SK-N-SH (cell line): Measurements from ENCODE around the gene SPRN.

ENCODE experiments used
- CTCF ChIP-seq: fragments of 200-600 bp; sonication (generic); IDR thresholded peaks from 2 replicates; pipeline ENCODE4 v1.6.1; 2017; ENCODE audit warnings: antibody characterized with exemption, mild to moderate bottlenecking, moderate library complexity
- EP300 ChIP-seq, 2 experiments: IDR thresholded peaks; 2 replicates each; pipeline versions ENCODE4 v1.4.0 to v1.6.1; 2012; ENCODE audit warnings: borderline replicate concordance in 1 of 2, low read depth in 1 of 2, low read length in 1 of 2
- MAX ChIP-seq: IDR thresholded peaks from 2 replicates; pipeline ENCODE4 v1.4.0; 2012; ENCODE audit warnings: low read depth
- NRF1 ChIP-seq: IDR thresholded peaks from 2 replicates; pipeline ENCODE4 v1.6.1; 2012; ENCODE audit warnings: low read depth, mild to moderate bottlenecking, low read length
- RFX5 ChIP-seq: IDR thresholded peaks from 2 replicates; pipeline ENCODE4 v1.6.1; 2012; ENCODE audit warnings: mild to moderate bottlenecking, improper control_type of control experiment, low read length
- SIN3A ChIP-seq: IDR thresholded peaks from 2 replicates; pipeline ENCODE4 v1.6.1; 2012; ENCODE audit warnings: low read depth, mild to moderate bottlenecking, low read length, moderate library complexity, borderline replicate concordance
- TAF1 ChIP-seq: IDR thresholded peaks from 2 replicates; pipeline ENCODE4 v1.6.1; 2012; ENCODE audit warnings: low read depth, mild to moderate bottlenecking, low read length, moderate library complexity, borderline replicate concordance
- YY1 ChIP-seq: IDR thresholded peaks from 2 replicates; pipeline ENCODE4 v1.4.0; 2012; ENCODE audit warnings: low read depth, mild to moderate bottlenecking

GRCh38 chr10:133461027-133461426 lies 36.6 kb upstream of the SPRN start:
- TF ChIP-seq RFX5 (no peak), MAX (no peak), CTCF (no peak), SIN3A (no peak), TAF1 (no peak), EP300 (IDR thresholded peaks at IDR 0.05; ENCODE audit: borderline replicate concordance in 1 of 2, low read depth in 1 of 2, low read length in 1 of 2) (no peak), NRF1 (no peak), YY1 (no peak)
